Activated effector memory CD4-positive, alpha-beta T cell treated with Interleukin-2 at 50 U/mL for 16 hours (primary cell): Measurements from ENCODE around the gene ETV5.
A peak's percentile ranks its signal among the peaks of the same experiment; 100 is the strongest.

Experiments
- DNase-seq: peaks from one replicate; pipeline ENCODE4 v3.0.0-alpha.2; 2020

Gene ETV5

DNA sequence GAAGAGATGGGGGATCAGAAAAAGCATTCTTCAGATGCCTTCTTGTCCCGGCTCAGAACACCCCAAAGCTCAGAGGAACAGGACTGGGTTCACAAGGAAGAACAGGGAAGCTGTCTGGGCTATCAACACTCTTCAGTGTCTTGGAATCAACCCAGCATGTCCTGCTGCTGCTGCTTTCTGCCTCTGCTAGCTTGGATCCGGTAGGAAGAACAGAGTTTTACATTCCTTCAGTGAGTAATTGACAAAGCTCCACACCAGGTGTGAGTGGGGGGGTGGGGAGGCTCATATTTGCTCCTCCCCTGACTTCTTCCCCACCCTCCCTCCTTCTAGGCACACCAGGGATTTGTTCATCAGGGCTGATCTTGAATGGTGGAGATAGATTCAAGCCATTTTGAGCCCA is 13.1 kb upstream of the ETV5 start:
- DNase-seq, result no peak

DNA sequence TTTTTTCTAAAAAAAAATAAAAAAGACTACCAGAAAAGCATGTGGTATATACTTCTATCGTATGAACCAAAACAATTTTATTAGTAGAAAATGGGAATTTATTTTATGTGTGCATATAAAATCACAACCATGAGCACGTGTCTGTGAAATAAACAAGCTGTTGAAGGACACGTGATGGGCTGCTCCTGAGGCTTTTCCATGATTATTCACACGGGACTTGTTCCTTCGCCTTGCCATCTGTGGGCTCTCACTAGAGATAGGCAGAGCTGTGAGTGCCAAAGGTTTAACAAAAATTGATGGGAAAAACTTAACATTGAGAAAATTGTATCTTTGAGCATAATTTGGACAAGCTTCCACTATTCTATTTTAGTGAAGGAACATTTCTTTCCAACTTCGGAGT is 12.4 kb upstream of the ETV5 start:
- DNase-seq, result no peak

DNA sequence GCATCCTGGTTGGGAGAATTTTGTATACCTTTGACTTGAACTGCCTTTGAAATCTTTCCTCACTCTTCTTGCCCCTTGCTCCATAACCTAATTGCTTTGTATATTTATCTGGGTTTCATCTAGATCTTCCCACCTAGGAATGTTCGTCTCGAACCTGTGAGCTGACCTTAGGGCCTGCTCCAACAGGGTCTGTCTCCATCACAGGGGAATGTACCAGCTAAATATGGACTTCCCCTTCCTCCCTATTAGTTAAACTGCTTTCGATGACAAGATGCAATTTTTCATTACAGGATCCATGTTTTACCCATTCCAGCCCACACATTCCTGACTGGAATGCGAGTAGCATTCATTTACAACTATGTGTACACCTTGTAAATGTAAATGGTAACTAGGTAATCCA is 10.6 kb upstream of the ETV5 start:
- no peak for DNase-seq

DNA sequence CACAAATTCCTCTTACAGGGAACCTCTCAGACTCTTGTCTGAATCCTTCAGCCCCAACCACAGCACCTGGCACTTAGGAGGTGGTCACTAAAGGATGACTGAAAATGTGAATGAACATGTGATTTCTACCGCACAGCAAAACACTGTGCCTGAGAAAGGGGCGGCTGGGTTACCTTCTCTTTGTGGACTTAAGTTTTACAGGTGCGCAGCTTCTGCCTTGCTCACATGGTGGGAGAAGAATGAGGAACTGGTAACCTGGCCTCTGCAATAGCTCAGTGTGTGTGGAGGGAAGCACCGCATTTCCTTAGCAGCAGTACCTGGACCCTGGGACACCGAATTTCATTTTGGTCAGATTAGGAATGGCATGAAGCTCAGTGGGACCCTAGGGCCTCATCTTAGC is 9.8 kb upstream of the ETV5 start:
- no peak for DNase-seq

DNA sequence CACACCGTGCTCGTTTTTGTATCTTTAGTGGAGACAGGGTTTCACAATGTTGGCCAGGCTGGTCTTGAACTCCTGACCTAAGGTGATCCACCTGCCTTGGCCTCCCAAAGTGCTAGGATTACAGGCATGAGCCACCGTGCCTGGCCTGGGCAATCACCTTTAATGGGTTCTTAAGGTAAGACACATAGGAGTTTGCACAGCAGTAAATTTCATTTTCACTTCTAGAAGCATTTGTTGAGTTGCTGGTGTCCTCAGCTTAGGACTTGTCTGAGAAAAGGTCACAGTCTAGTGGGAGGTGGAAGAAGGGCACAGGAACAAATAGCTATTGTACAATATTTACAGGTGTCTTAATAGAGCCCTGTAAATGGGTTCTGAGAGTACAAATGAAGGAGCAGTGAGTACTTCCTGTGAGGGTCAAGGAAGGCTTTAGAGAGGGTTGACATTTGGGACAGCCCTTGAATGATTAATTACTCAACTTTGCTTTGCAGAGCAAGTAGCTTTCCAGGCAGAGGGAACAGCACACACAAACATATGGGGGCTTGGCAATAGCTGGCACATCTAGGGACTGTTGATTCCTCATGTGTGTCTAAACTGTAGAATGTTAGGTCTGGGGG is 8.7 kb upstream of the ETV5 start:
- no peak for DNase-seq

DNA sequence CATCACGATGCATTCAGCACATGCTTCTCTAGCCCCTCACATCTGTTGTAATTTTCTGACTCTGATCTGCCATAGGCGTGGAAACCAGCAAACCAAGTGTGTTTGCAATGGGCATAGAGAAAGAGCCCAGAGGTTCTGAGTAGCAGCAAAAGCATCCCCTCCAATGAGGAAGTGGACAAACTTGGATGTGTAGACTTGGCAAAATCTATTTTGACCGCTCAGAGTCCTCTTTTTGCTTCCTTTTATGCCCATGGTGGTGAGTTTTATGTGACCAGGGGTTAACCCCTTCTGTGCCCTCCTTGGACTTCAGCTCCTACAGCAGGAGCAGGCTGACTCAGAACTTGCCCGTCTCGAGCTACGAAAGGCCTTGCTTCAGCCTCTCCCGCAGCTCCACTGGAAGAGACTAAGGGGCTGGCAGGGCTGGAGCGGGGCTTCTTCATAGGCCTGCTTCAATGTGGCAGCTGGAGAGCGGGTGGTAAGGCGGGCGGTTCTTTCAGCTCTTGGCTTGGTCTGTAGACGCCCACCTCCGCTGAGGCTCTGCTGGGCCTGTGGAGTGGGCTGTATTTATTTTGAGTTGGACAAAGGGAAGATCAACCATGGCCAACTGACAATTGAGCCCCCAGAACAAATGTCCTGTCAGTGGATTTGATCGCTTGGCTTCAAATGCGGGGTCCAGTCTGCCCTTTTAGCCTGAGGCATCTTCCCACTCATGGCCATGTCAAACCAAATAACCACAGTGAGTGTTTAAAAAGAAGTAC is 6.5 kb upstream of the ETV5 start:
- DNase-seq, result no peak

DNA sequence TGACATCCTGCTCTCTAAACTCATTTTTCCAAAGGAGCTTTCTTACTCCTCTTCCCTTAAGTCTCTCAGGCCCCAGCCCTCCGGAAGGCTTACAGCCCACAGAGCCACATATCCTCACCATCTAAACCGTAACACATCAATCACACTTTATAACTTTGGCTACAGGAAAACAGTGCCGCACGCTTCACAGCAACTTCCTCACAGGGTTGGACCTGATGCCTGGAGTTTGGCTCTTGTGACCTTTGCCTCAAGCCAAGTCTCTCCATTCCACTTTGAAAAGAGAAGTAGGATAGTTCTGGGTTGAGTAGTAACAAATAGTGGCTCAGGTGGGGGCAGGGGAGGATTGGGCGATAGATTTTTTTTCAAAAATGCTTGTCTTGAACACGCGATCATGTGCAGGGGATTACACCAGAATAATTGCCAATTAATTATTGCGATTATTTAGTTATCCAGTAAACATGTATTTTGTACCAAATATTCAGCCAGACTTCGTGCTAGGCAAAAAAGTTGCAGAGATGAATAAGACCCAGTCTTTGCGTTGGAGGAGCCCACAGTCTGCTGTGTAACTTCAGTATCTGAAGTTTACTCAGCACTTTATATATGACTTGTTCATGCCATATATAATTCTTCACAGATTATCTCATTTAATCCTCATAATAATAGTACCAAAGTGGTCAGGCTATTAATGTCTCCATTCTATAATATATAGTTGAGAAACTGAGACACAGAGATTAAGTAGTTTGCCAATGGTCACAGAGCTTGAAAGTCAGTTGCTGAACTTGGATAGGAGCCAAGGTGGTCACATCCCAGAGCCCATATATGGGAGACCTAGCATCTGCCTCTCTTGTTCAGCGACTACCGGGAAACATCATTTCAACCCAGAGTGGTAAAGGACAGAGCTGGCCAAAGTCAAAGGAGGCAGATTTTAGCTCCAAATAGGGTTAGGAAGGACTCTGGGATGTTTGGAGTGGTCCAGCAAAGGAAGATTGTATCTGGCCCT is 2.4 kb upstream of the ETV5 start:
- DNase-seq, result no peak

DNA sequence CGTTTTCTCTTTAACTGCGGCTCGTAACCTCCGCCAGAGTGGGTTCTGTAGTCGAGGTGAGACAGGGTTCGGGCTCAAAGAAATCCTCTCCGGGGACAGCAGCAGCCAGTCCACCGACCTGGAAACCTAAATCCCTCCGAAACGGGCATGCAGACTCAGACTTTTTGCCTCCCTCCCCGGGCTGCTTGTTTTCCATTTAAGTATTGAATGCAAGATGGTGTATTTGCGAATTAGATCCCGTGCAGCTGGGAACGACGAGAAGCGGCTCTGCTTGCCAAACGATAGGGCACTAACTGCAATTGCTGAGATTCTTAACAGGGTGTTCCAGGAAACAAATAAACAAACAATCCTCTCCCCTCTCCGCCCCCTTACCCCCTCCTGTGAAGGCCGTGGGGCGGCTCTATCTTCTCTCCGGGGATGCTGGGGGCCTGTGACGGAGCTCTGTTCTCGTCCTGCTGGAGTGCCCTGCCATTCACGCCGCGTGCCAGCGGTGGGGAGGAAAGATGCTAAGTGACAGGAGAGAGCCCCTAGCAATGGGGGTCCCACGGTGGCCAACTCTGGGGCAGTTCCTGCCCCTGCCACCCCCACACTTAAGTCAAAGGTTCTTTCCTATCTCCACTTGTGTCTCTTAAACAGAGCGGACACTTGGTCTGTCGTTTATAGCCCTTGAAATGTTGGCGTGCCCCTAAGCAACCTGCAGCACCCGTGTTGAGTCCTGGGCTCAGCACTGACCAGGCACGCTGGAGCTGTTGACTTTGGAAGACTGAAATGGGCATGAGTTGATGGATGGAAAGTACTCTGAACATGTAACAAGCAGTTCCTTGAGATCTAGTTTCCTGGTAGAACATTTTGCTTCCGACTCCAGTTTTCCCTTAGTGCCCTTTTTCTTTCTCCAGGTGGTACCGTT is 1.3 kb upstream of the ETV5 start:
- no peak for DNase-seq

DNA sequence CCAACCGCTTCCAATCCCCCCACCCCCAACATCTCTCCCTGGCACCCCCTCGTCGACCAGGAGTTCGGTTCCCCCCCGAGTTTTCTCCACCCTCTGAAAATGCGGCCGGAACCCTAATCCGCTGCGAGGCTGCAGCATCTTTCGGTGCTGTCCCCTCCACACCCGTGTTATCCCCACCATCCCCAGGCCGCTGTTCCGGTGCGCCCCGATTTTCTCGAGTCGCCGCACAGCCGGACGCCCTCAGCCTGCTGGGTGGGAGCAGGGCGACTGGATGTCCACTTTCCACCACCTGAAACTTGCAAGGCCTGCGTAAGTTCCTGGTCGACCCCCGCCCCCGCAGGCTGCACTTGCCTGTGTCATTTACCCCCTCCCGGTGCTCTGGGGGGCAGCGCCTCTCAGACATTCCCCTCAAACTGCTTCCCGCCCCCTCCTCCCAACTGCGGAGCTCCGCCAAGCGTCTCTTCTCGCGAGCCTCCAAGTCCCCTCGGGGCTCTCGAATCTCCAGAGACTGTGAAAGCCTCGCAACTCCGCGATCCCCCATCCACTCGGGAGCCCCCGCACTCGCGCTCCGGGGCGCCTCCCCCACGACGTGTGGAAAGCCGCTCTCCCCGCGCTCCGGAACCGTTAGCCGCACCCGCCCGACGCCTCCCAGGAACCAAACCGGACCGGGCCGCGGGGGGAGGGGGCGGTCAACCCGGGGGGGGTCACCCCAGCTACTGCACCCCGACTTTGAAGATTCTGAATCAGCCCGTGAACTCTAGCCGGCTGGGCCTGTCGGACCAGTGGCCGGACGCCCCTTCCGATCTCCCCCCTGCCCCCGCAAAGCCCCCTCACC is 566 bp downstream of the ETV5 start:
- no peak for DNase-seq

DNA sequence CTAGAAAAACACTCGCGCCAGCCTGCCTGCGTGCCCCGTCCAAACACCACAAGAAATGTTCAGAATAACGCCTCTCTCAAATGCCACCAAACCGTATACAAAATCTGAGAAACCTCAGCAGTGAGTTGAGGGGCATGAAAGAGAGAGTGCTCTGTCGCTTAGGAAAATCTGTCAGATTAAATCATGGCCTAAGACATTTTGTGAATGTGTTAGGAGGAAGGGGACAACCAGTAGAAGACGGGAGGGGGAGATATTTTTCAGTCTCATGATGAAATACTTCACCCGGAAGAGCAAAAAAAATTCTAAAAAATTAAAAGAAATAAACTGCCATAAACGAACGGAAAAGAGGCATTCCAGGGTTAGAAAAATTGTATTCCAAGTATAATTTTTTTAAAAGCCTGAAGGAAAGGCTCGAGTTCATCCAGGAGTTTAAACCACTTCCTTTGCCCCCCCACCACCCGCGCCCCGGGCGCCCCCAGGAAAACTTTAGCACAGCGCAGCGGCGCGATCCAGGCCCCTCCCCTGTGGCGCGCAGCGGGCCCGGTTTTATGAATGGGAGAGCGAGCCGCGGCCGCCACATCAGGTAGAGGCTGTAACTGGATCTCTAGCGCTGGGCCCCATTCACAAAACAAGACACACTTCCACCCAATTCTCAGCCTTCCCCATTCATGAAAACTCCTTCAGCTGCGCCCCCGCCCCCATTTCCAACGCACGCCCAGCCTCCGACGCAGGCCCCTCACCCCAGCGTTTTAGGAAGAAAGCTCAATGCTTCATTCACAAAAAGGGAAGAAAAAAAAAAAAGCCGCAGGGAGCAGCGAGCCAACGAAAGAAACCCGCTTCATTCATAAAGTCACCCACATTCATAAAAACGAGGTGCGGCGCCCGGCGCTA is 1.4 kb downstream of the ETV5 start:
- peak; percentile 41 for DNase-seq

DNA sequence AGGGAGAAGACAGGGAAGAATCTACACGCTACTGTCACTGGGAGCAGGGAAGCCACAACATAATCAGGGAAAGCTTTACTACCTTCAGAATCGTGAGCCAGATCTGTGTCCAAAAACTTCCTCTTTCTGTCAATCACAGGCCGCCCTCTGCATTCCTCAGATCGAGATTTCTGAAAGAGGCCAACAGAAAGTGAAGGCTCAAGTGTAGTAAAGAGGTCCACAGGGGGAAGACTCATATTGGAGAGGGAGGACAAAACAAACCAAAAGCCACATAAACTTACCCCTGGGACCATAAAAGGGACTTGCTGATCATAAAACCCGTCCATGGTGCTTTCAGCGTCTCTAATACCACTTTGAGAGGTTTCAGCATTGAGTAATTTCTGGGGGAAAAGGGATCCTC is 3.3 kb downstream of the ETV5 start:
- no peak for DNase-seq

DNA sequence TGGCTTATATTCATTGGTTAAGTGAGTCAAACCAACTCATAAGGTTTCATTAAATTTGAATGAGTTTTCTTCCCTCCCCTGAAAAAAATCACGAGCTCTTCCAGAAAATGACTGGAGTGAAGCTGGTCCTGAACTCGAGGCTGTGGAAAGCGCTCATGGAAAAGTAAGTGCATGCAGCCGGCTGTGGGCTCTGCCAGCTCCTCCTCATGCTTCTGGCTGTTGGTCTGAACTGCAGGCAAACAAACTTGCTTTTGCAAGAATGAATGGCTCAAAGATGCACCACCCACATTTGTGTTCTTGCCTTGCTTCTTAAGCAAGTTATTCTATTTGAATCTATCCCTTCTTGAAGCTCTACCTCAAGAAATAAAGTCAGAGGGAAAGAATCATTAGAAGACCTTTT is 6.2 kb downstream of the ETV5 start:
- DNase-seq, result no peak

DNA sequence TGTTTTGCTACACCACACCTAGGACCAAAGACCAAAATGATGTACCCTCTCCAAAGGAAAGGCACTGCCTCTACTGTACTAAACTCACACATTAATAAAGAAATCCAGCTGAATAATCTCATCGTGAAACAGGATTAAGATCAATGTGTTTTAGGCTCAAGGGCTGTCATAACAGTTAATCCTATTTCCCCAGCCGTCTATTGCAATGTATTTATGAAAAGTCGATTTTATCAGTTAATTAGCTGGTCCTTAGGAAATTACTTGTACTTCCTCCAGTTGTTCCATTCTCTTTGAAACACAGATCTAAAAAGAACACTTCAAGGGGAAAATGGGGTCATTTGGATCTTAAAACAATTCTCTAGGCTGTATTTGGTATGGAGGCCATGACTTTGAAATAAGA is 8.5 kb downstream of the ETV5 start:
- no peak for DNase-seq

DNA sequence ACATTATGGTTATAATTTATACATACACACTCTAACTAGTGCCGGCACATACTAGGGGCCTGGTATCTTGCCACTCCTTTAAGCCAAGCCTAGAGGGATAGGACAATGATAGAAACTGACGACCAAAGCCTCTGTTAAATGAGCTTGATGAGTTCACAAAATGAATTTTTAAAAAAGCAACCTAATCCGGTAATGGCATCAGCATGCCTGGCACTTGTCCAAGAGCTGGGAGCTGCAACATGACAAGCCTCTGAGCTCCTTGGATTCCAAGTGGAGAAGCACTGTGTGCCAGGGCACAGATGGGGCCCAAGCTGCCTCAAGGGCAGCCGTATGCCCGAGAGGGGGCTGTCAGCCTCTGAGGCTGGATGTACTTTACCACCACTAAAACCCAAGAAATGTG is 9.7 kb downstream of the ETV5 start:
- no peak for DNase-seq

DNA sequence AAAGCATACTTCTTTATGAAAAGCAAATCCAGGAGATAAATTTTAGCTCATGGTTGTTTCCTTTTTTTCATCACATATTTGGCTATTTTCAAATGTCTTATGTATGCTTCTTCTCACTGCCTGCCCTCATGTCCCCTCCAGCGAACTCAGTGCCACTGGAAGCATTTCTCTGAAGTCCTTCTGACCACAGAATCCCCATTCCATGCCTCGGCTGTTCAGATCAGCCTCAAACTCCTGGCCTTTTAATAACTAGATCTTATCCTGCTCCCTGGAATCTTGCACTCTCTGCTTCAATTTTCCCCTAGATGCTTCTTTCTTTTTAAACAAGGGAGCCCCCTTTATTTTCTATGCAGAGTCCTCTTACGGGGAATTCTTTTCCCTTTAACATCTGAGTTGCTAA is 10.1 kb downstream of the ETV5 start:
- no peak for DNase-seq

DNA sequence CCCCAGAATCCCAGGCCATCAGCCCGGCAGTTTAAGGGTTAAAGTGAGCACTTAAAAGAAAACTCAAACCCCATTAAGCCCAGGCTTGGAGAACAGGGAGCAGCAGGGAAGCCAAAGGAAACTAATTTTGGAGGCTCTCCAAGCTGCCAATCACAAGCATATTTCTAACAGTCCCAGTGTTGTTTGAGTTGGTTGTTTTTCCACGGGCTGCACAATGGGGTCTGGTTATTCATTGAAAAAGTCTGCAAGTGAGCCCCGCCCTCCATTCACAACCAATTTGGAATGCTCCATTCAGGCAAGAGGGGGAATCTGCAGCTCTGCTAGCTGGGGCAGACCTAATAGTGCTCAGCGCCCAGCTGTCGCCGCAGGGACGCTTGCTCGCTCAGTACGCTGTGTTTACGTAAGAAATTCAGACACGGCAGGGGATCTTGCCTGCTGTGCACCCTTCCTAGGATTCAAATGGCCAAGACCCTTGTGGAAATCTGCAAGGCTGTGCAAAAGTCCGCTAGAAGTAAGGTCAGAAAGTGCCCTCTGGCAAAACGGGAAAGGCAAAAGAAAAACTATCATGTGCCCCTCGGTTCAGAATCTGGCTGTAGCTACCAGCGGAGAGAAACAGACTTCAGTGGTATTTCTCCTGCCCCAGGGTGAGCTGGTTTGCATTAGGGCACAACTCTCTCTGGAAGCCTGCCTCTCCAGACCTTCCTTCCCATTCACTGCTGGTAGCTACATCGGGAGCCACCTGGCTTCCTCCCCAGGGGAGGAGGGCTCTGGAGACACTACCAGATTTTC is 11.0 kb downstream of the ETV5 start:
- DNase-seq, result no peak

DNA sequence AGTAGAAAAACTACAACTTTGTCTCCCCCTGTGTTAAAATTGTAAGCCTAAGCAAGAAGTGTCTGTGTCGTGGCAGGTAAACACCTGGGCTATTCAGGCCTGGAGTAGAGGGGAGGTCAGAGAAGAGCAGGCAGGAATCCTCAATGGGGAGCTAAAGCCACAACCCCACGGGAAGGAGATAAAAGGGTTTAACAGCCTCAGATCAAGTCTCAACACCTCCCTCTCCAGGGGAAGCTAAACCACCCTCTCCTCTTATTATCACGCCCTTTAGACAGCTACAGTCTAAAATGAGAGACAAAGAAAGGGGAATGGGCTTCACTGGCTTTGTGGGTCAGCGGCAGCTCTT is 11.6 kb downstream of the ETV5 start:
- no peak for DNase-seq

DNA sequence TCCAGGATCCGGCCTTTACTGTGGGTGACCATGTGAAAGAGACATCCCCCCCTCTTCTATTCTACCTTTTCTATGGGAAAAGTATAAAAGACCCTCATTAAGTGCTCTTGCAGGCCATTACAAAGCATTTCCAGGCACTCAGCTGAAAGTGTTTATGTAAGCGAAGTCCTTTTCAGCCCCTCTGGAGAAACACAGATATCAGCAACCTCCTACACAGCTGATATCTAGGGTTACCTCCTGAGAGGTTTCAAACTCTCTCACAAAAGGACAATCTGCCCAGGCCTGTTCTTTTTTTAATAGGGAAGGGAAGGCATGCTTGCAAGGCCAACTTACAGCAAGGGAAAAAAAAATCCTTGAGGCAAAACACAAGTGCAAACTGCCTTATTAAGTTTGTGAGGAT is 12.6 kb downstream of the ETV5 start:
- DNase-seq, result no peak

DNA sequence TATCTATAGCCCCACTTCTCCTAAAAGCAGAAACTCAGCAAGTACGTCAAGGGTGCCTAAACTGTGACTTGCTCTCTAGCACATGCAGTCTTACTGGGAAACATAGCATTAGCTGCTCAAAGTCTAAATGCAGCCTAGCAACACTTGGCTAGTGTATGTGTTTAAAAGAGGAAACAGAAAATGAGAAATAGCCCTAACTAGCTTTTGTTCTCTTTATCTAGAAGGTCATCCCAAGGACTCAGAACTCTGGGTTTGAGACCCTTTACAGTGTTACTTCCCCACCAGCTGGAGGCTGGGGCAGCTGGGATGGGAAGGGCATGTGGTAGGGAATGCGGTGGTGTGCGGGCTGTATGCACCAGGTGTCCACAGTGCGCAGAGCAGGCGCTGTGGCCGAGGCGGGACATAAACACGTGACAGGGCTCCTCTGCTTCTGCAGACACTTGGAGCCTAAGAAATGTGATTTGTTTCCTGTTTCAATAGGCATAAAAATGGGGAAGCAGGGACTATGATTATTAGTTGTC is 13.3 kb downstream of the ETV5 start:
- no peak for DNase-seq
